ENCODE measurements around the gene PHACTR2.

DNA sequence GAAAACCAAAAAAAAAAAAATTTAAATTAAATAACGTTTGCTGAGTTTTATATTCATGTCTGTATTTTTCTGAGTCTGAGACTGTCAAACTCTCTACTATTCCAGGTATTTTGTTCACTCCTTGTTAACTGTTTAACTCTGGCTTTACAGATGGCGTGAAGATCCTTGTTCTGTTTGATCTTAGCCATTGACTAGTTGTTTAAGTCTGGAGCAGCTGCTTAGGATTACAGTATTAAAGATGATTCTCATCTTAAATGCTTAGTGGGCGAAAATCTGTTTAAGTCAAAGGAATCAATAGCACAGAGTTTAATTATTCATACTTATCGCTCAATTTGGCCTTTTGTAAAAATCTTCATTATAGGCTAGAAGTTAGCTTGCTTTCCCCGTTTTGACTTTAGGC lies 2.4 kb downstream of the PHACTR2 start:
- TF ChIP-seq, protein P1, sequence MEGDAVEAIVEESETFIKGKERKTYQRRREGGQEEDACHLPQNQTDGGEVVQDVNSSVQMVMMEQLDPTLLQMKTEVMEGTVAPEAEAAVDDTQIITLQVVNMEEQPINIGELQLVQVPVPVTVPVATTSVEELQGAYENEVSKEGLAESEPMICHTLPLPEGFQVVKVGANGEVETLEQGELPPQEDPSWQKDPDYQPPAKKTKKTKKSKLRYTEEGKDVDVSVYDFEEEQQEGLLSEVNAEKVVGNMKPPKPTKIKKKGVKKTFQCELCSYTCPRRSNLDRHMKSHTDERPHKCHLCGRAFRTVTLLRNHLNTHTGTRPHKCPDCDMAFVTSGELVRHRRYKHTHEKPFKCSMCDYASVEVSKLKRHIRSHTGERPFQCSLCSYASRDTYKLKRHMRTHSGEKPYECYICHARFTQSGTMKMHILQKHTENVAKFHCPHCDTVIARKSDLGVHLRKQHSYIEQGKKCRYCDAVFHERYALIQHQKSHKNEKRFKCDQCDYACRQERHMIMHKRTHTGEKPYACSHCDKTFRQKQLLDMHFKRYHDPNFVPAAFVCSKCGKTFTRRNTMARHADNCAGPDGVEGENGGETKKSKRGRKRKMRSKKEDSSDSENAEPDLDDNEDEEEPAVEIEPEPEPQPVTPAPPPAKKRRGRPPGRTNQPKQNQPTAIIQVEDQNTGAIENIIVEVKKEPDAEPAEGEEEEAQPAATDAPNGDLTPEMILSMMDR (IDR thresholded peaks at IDR 0.05; ENCODE audit: low read depth, low read length, missing input control), result no peak
- TF ChIP-seq RAD21 (IDR thresholded peaks at IDR 0.05) (no peak), JUND (IDR thresholded peaks at IDR 0.05) (no peak), GABPA (IDR thresholded peaks at IDR 0.05 in 1 of 2, conservative IDR thresholded peaks at IDR 0.05 in 1 of 2) (no peak), SP1 (IDR thresholded peaks at IDR 0.05) (no peak), YY1 (IDR thresholded peaks at IDR 0.05) (no peak), FOXA1 (IDR thresholded peaks at IDR 0.05) (no peak), EGR1 (IDR thresholded peaks at IDR 0.05; ENCODE audit: low read depth in 2 of 2) (no peak)
- TF ChIP-seq, protein P2, sequence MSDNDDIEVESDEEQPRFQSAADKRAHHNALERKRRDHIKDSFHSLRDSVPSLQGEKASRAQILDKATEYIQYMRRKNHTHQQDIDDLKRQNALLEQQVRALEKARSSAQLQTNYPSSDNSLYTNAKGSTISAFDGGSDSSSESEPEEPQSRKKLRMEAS (IDR thresholded peaks at IDR 0.05), result no peak
- TF ChIP-seq, protein P3, sequence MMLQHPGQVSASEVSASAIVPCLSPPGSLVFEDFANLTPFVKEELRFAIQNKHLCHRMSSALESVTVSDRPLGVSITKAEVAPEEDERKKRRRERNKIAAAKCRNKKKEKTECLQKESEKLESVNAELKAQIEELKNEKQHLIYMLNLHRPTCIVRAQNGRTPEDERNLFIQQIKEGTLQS (IDR thresholded peaks at IDR 0.05), result no peak
- TF ChIP-seq, protein P4, sequence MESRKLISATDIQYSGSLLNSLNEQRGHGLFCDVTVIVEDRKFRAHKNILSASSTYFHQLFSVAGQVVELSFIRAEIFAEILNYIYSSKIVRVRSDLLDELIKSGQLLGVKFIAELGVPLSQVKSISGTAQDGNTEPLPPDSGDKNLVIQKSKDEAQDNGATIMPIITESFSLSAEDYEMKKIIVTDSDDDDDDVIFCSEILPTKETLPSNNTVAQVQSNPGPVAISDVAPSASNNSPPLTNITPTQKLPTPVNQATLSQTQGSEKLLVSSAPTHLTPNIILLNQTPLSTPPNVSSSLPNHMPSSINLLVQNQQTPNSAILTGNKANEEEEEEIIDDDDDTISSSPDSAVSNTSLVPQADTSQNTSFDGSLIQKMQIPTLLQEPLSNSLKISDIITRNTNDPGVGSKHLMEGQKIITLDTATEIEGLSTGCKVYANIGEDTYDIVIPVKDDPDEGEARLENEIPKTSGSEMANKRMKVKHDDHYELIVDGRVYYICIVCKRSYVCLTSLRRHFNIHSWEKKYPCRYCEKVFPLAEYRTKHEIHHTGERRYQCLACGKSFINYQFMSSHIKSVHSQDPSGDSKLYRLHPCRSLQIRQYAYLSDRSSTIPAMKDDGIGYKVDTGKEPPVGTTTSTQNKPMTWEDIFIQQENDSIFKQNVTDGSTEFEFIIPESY (IDR thresholded peaks at IDR 0.05), result no peak
